ENCODE measurements around the gene SPINK4. TPM values are rescaled to one million over a fixed set of nuclear protein-coding genes. Genes with fewer than 3 reads are reported as not detected.

Gene SPINK4, protein sequence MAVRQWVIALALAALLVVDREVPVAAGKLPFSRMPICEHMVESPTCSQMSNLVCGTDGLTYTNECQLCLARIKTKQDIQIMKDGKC
- not detected for polyA plus RNA-seq (2012; ENCODE audit: insufficient read length, low read depth)

DNA sequence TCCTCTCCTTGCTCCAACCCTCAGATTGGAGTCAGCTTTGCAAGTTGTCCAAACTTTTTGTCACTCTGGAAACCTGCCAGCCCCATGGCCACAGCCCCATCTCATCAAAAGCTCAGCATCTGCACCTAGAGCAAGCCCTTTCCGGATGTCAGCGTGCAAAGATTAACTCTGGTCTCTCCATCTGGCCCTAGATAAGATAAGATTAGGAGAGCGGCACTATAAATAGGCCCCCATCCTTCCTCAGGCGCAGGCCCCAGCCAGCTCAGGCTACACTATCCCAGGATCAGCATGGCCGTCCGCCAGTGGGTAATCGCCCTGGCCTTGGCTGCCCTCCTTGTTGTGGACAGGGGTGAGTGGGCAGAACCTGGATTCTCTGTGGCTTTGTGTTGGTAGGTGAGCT, at the start of gene SPINK4:
Gene SPINK4, plus strand, starts transcription at position 247 of the 400 bp plus-strand sequence. Its CDS starts 42 bp downstream, at position 289.
- TF ChIP-seq TAF1 (IDR thresholded peaks at IDR 0.05; ENCODE audit: borderline replicate concordance, insufficient read depth, low read length) (no peak), SIN3A (IDR thresholded peaks at IDR 0.05; ENCODE audit: borderline replicate concordance, insufficient read depth, low read length) (no peak), FOXP2 (optimal IDR thresholded peaks at IDR 0.05; ENCODE audit: borderline replicate concordance, extremely low read depth, extremely low read length, insufficient read depth) (no peak), POLR2AphosphoS5 (IDR thresholded peaks at IDR 0.05; ENCODE audit: low read depth, low read length) (no peak)
- TF ChIP-seq, protein P1, sequence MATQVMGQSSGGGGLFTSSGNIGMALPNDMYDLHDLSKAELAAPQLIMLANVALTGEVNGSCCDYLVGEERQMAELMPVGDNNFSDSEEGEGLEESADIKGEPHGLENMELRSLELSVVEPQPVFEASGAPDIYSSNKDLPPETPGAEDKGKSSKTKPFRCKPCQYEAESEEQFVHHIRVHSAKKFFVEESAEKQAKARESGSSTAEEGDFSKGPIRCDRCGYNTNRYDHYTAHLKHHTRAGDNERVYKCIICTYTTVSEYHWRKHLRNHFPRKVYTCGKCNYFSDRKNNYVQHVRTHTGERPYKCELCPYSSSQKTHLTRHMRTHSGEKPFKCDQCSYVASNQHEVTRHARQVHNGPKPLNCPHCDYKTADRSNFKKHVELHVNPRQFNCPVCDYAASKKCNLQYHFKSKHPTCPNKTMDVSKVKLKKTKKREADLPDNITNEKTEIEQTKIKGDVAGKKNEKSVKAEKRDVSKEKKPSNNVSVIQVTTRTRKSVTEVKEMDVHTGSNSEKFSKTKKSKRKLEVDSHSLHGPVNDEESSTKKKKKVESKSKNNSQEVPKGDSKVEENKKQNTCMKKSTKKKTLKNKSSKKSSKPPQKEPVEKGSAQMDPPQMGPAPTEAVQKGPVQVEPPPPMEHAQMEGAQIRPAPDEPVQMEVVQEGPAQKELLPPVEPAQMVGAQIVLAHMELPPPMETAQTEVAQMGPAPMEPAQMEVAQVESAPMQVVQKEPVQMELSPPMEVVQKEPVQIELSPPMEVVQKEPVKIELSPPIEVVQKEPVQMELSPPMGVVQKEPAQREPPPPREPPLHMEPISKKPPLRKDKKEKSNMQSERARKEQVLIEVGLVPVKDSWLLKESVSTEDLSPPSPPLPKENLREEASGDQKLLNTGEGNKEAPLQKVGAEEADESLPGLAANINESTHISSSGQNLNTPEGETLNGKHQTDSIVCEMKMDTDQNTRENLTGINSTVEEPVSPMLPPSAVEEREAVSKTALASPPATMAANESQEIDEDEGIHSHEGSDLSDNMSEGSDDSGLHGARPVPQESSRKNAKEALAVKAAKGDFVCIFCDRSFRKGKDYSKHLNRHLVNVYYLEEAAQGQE (IDR thresholded peaks at IDR 0.05; ENCODE audit: insufficient read depth in 1 of 2, low read depth in 2 of 2, low read length in 2 of 2) = no peak

DNA sequence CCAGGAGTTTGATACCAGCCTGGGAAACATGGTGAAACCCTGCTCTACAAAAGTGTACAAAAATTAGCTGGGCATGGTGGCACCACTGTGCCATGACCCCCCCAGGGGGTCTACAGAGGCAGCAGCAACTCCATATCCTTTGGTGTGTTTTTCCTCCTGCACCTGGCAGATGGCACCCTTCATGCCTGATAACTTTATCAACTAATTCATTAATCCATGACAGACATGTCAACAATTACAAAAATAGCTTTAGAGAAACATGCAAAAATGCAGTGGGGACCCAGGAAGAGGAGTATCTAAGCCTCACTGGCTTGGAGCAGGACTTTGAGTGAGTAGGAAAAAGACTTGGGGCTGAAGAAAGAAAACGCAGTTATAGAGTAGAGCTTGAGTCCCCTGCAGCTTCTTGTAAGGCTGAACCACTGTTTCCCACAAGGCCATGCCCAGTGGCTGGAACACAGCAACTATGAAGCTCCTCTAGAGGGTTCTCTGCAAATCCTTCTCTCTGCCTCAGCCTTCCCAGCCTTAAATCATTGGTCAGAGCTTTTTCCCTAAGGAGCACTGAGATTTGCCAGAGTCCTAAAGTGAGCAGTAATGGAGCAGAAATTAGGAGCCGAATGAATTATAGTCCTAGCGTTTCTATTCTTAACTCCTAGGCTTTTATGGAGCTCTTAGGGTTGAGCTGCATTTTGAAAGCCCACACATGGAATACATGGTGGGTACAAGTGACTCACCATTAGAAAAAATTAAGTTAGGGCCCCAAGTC, 47.3 kb upstream of the SPINK4 start:
- TF ChIP-seq TAF1 (IDR thresholded peaks at IDR 0.05; ENCODE audit: borderline replicate concordance, insufficient read depth, low read length) = no peak
- TF ChIP-seq, protein P1 (IDR thresholded peaks at IDR 0.05; ENCODE audit: insufficient read depth in 1 of 2, low read depth in 2 of 2, low read length in 2 of 2) = no peak
- no peak for TF ChIP-seq SIN3A (IDR thresholded peaks at IDR 0.05; ENCODE audit: borderline replicate concordance, insufficient read depth, low read length)
- no peak for TF ChIP-seq POLR2AphosphoS5 (IDR thresholded peaks at IDR 0.05; ENCODE audit: low read depth, low read length)
- TF ChIP-seq FOXP2 (optimal IDR thresholded peaks at IDR 0.05; ENCODE audit: borderline replicate concordance, extremely low read depth, extremely low read length, insufficient read depth) = no peak

DNA sequence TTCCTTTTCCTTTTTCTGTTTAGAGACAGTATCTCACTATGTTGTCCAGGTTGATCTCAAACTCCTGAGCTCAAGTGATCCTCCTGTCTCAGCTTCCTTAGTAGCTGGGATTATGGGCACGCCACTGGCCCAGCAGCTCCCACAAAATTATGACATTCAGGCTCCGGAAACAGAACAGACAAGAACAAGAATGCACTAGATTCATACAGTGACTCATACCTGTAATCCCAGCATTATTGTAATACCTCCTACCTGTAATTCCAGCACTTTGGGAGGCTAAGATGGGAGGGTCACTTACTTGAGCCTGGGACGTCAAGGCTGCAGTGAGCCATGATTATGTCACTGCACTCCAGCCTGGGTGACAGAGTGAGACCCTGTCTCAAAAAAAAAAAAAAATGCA, 46.1 kb upstream of the SPINK4 start:
- no peak for TF ChIP-seq SIN3A (IDR thresholded peaks at IDR 0.05; ENCODE audit: borderline replicate concordance, insufficient read depth, low read length)
- TF ChIP-seq POLR2AphosphoS5 (IDR thresholded peaks at IDR 0.05; ENCODE audit: low read depth, low read length) = no peak
- TF ChIP-seq, protein P1 (IDR thresholded peaks at IDR 0.05; ENCODE audit: insufficient read depth in 1 of 2, low read depth in 2 of 2, low read length in 2 of 2) = no peak
- TF ChIP-seq TAF1 (IDR thresholded peaks at IDR 0.05; ENCODE audit: borderline replicate concordance, insufficient read depth, low read length) = no peak
- no peak for TF ChIP-seq FOXP2 (optimal IDR thresholded peaks at IDR 0.05; ENCODE audit: borderline replicate concordance, extremely low read depth, extremely low read length, insufficient read depth)

DNA sequence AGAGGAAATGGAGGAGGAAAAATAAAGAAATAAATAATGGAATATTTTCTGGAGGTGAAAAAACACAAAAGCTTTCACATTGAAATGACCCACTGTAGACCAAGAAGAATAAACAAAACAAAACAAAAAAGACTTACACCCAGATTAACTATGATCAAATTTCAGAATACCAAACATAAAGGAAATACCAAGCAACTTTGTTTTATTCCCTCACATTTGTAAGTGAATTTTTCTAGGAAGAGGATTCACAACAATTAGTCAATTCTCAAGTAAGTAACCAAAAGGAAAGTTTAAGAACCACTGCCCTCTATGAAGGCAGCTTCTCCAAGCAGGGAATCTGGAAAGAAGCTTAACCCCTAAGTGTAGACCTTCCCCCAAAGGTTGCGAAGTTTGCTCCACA, 43.2 kb upstream of the SPINK4 start:
- no peak for TF ChIP-seq POLR2AphosphoS5 (IDR thresholded peaks at IDR 0.05; ENCODE audit: low read depth, low read length)

DNA sequence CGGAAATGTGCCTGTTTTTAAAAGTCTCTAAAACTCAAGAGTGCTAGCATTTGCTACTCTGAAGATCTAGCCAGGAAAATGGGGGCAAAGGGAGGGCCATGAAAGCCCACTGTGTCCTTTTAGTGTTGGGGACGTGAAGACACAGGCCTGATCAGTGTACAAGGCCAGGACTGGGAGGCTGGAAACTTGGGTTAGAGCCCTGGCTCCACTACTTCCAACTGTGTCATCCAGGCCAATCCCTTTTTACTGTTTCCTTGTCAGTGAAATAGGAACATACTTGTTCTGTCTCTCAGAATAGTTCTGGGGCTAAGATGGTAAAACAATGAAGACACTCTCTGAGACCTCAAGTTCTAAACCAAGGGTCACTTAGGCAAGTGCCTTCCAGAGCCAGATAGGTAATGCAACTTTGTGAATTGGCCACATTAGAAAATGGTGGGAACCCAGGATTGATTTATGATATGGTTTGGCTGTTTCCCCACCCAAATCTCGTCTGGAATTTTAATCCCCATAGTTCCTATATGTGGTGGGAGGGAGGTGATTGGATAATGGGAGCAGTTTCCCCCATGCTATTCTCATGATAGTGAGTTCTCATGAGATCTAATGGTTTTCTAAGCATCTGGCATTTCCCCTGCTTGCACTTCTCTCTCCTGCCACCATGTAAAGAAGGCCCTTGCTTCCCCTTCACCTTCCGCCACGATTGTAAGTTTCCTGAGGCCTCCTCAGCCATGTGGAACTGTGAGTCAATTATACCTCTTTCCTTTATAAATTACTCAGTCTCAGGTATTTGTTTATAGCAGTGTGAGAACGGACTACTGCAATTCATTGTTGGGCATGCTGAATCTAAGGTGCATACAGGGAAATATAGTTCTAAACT, 42.5 kb upstream of the SPINK4 start:
- TF ChIP-seq SIN3A (IDR thresholded peaks at IDR 0.05; ENCODE audit: borderline replicate concordance, insufficient read depth, low read length) (no peak), TAF1 (IDR thresholded peaks at IDR 0.05; ENCODE audit: borderline replicate concordance, insufficient read depth, low read length) (no peak), POLR2AphosphoS5 (IDR thresholded peaks at IDR 0.05; ENCODE audit: low read depth, low read length) (no peak), FOXP2 (optimal IDR thresholded peaks at IDR 0.05; ENCODE audit: borderline replicate concordance, extremely low read depth, extremely low read length, insufficient read depth) (no peak)
- TF ChIP-seq, protein P1 (IDR thresholded peaks at IDR 0.05; ENCODE audit: insufficient read depth in 1 of 2, low read depth in 2 of 2, low read length in 2 of 2) = no peak
